Fibroblast of upper back skin (primary cell): ENCODE data around the gene PRAMEF1.
"Not testable (repeated sequence)": the region's sequence is repeated elsewhere in the genome, so short reads cannot be mapped to it uniquely, and the experiment has no call there.

Source experiments
- DNase-seq: peaks from one replicate; pipeline ENCODE4 v3.0.0-alpha.2; 2013

Gene PRAMEF1, protein sequence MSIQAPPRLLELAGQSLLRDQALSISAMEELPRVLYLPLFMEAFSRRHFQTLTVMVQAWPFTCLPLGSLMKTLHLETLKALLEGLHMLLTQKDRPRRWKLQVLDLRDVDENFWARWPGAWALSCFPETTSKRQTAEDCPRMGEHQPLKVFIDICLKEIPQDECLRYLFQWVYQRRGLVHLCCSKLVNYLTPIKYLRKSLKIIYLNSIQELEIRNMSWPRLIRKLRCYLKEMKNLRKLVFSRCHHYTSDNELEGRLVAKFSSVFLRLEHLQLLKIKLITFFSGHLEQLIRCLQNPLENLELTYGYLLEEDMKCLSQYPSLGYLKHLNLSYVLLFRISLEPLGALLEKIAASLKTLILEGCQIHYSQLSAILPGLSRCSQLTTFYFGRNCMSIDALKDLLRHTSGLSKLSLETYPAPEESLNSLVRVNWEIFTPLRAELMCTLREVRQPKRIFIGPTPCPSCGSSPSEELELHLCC

DNA sequence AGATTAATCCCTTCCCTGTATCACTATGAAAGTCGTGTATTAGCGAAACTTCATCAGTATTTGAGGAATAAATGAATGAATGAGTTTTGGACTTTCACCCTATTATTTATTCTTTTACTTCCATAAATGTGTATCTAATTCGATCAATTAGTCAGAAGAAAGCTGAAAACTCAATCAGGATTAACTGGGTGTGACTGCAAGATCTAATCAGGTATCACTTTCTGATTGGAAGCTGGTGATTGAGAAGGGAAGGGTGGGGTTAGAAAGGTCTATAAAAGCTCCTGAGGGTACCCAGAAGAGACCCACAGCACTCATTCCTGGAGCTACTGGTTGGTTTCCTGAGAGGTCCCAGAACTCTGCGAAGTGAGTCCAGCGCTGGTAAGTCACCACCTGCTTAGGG is at the start of gene PRAMEF1:
Gene PRAMEF1 (plus strand): TSS at position 301 of the 400 bp plus-strand sequence. CDS start 1,831 bp downstream, outside the sequence.
- DNase-seq, result not testable (repeated sequence)

GRCh38 chr1:12741946-12742345 is 49.3 kb upstream of the PRAMEF1 start:
- no peak for DNase-seq

DNA sequence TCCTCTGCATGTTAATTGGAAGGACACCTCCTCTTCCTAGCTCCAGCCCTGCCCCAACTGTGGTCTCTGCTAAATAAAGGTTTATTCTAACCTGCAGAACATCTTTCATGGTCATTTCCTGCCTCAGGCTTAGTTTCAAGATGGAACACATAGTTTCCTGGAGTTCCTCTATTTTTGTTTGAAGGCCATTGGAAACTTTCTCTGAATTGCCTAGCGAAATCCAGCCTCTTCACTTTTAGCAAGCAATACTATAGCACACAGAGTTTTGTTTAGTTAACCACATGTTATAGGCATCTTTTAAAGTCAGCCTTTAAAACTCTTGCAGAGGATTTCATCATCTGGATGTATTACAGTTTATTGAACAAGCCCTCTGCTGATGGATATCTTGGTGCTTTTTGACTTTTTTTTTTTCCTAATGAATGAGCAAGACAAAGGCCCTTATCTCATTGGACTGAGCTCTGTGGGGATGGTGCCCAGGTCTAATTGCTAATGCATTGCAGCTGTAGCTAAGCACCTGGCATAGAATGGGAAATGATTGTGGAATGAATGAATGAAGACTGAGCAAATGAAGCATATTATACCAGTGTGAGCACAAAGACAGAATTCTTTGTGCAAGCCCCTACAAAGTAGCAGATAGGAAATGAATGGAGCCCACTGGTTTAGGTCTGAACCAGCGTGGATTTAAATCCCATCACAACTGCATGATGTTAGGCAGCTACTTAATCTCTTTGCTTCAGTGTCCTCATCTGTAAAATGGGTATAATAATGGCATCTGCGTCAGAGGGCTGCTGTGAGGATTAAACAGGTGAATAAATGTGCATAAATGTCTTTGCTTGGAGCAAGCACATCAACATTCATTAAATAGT is 45.8 kb upstream of the PRAMEF1 start:
- peak; percentile 62 for DNase-seq

- peak; percentile 25 for DNase-seq
Measured at GRCh38 chr1:12745992-12746323, 45.2 kb upstream of the PRAMEF1 start, which contains the start of gene CFAP107. TSS of gene CFAP107 (plus strand) at chr1:12746200. CDS start at chr1:12746431, 231 bp downstream.

DNA sequence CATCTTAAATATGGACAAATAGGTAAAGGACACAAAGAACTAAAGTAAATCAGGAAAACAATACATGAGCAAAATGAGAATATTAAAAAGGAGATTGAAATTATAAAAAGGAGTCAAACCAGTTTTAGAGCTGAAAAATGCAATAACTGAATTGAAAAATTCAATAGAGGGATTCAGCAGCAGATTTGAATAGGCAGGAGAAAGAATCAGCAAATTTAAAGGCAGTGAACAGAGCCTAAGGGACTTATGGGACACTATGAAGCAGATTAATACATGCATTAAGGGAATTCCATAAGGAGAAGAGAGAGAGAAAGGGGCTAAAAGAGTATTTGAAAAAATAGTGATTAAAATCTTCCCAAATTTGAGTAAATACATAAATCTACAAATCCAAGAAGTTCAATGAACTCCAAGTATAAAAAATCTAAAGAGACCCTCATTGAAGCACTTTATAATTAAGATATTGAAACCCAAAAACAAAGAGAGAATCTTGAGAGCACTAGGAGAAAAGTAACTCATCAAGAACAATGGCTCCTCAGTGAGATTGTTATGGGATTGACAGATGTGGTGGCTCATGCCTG is 42.3 kb upstream of the PRAMEF1 start:
- DNase-seq, result no peak

DNA sequence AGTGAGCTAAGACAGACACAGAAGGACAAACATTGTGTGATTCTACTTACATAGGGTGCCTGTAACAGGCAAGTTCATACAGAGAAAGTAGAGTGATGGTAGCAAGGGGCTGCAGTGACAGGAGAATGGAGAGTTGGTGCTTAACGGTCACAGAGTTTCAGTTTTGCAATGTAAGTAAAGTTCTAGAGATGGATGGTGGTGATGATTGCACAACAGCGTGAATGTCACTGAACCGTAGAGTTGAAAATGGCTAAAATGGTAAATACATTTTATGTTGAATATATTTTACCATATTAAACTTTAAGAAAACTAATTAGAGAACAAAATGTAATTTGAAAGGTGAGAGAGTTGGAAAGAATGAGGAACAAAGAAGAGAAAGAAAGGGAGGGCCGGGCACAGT is 36.5 kb upstream of the PRAMEF1 start:
- no peak for DNase-seq

DNA sequence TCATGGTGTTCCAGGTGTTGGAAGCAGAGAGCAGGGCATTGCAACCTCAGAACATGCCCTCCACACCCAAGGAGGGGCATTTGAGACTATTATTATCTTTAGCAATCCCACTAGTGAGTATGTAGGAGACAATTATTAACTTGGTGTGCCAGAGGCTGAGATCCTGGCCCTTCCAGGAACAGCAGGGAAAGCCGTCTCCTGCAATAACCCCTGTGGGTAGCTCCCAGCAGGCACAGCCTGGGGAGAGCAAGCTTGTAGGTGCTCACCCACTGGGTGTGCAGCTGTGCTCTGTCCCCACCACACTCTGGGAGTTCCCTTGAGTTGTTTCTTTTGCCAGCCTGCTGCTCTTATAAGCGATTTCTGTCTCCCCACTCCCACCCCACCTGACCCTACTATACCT is 34.9 kb upstream of the PRAMEF1 start:
- no peak for DNase-seq

GRCh38 chr1:12756768-12757413 is 34.3 kb upstream of the PRAMEF1 start:
- no peak for DNase-seq

DNA sequence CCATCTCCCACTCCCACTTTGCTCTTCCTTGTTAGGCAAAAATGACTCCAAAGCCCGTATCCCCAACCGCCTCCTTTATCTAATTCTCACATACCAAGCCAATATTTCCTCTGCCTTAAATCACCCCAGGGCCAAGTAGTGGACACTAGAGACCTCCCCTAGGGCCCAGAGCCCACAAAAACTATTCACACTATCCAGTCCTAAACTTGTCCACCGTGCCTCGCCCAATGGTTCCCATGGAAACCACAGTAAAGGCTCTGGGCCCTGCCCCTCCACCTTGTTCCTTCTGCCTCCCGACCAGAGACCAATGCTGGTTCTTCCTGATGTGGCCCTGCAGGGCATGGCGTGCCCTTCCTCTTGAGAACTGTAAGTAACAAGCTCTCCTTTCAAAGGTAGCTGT is 33.4 kb upstream of the PRAMEF1 start:
- DNase-seq, result no peak

GRCh38 chr1:12760256-12760795 is 30.9 kb upstream of the PRAMEF1 start:
- no peak for DNase-seq

DNA sequence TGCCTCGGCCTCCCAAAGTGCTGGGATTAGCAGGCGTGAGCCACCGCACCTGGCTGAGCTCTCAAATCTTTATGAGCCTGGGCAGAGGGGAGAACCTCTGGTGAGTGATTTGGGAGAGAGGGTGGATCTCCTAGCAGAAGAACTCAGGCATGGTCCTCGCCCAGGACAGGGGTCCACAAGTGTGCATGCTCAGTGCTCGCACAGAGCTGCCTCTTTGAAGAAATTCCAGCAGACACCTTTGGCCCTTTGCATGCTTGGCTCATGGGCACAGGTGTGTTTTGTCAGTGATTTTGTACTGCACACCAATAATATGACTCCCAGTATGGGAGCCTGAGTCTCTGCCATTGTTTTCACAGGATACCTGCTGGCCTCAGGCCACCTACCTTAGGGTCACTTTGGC is 29.4 kb upstream of the PRAMEF1 start:
- DNase-seq, result no peak

- DNase-seq, result no peak
Measured at GRCh38 chr1:12762766-12763165, 28.4 kb upstream of the PRAMEF1 start.

GRCh38 chr1:12763479-12763878 is 27.7 kb upstream of the PRAMEF1 start:
- DNase-seq, result no peak

DNA sequence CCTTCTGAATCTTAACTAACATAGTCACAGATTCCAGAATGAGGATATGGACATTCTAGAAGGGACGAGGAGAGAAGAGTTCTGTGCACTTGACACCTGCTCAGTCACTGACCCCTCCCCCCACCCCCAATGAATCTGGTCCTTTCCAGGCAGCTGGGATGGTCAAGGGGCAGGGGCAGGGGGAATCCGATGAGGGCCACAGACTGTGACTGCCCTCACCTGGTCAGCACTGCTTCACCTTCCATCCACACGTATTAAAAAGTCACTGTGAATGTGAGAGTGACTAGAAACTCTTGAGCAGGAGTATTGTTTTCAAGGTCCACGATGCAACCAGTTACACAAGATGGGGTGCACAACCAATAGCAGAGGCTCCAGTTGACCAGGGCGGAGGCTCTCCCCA is 27.2 kb upstream of the PRAMEF1 start:
- DNase-seq, result no peak

- DNase-seq, result no peak
Measured at GRCh38 chr1:12769031-12769430, 22.2 kb upstream of the PRAMEF1 start.

DNA sequence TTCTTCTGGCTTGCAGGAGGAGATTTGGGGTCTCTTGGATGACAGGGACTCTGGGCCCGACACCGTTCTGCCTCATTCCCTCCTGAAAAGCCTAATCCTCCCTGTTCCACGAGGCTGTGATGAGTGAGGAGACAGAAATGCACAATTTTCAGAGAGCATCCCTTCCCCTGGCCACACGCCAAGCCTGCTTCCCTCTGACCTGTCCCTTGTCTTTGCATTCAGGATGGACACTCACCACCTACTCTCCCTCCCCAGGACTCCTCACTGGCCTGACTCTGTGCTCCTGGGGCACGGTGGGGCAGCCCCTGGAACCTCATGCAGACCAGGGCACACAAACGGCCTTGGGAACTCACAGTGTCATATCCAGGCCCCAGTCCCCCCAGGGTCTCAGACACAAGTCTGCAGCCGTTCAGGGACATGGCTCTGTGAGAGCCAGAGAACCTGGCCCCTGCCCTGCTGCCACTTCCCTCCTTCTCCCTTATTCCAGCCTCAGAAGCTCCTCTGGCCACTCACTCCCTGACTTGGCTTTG is 21.2 kb upstream of the PRAMEF1 start:
- DNase-seq, result no peak

DNA sequence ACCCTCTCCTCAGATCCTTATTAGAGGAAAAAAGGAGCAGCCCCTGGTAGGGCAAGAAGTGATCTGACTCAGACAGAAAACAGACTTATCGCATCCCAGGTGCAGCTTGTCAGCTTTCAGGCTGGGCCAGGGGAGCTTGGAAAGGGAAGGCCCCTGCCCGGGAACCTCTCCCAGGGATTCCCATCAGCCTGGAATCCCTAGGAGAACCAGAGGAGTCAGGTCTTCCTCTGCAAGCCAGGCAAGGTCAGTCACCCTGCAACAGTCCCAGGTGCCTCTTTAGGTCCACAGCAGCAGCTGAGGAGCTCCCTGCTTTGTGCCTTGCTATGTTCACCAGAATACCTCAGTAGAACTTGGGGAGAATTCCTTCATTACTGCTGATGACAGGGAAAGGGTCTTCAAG is 20.6 kb upstream of the PRAMEF1 start:
- DNase-seq, result no peak

DNA sequence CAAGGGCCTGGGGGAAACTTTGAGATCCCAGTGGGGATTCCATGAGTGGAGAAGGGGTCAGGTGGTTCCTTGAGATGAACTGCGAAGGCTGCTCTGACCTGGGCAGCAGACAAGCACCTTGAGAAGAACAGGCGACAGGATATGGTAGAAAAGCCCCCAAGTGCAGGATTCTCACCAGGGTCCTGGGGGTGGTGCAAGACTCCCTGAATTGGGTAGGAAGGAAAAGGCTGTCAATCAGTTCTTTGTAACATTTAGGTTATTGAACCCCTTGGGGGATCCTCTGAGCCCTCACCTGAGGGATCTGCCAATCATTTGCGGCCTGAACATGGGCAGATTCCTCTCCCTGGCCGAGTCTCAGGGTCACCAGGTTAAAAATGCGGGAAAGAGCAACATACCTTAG is 20.0 kb upstream of the PRAMEF1 start:
- no peak for DNase-seq

DNA sequence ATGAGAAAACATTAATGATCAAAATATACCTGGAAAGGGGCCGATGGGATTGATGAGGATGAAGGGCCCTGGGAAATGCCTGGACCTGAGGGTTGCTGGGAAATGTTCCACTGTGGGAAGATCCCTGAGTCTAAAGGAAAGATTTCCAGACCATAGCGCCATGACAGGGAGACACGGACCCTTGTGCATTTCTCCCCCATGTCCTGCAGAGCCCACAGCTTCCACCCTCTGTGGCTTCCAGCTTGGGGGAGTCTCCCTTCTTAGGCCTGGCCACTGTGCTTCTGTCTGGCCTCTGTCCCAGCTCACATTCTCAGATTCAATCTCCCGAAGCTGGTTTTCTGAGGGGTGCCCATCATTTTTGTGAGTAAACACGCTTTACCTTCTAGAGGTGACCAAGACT is 18.7 kb upstream of the PRAMEF1 start:
- DNase-seq, result no peak

- DNase-seq, result no peak
Measured at GRCh38 chr1:12773438-12773837, 17.8 kb upstream of the PRAMEF1 start, which contains the start of gene PRAMEF12. TSS of gene PRAMEF12 (plus strand) at chr1:12773738. CDS start at chr1:12774868, 1,130 bp downstream.

- no peak for DNase-seq
Measured at GRCh38 chr1:12774801-12775345, 16.3 kb upstream of the PRAMEF1 start.

- DNase-seq, result no peak
Measured at GRCh38 chr1:12775443-12775842, 15.8 kb upstream of the PRAMEF1 start.
